GM21381 (cell line): ENCODE measurements around the gene RSPO3.

Source experiments
- ATAC-seq: cut with Tn5 transposase; IDR thresholded peaks from one replicate; pipeline ENCODE4 v1.9.1; 2021; ENCODE audit warnings: mild to moderate bottlenecking, moderate library complexity; ENCODE audit not compliant: unreplicated experiment

Gene RSPO3

GRCh38 chr6:127110712-127111111, 7.8 kb upstream of the RSPO3 start:
- no peak for ATAC-seq

- ATAC-seq, result no peak
Measured at GRCh38 chr6:127111526-127111925, 6.9 kb upstream of the RSPO3 start.

GRCh38 chr6:127114214-127114760, 4.2 kb upstream of the RSPO3 start:
- ATAC-seq, result no peak

GRCh38 chr6:127115084-127115655, 3.3 kb upstream of the RSPO3 start:
- ATAC-seq, result no peak

GRCh38 chr6:127115746-127116145, 2.7 kb upstream of the RSPO3 start:
- ATAC-seq, result no peak

GRCh38 chr6:127117979-127118297, 533 bp upstream of the RSPO3 start:
- ATAC-seq, result no peak

- ATAC-seq, result peak; percentile 46
Measured at GRCh38 chr6:127119102-127120022, 891 bp downstream of the RSPO3 start.

- ATAC-seq, result no peak
Measured at GRCh38 chr6:127120023-127120786, 1.7 kb downstream of the RSPO3 start.

- ATAC-seq, result peak; percentile 87
Measured at GRCh38 chr6:127120787-127121636, 2.5 kb downstream of the RSPO3 start.

- no peak for ATAC-seq
Measured at GRCh38 chr6:127121637-127121960, 3.1 kb downstream of the RSPO3 start.

GRCh38 chr6:127124172-127124571, 5.7 kb downstream of the RSPO3 start:
- no peak for ATAC-seq

GRCh38 chr6:127124680-127125079, 6.2 kb downstream of the RSPO3 start:
- no peak for ATAC-seq

- no peak for ATAC-seq
Measured at GRCh38 chr6:127128066-127128465, 9.6 kb downstream of the RSPO3 start.

- ATAC-seq, result no peak
Measured at GRCh38 chr6:127129251-127129650, 10.8 kb downstream of the RSPO3 start.

- ATAC-seq, result no peak
Measured at GRCh38 chr6:127131275-127131674, 12.8 kb downstream of the RSPO3 start.

GRCh38 chr6:127131772-127132376, 13.4 kb downstream of the RSPO3 start:
- no peak for ATAC-seq

- no peak for ATAC-seq
Measured at GRCh38 chr6:127134136-127134535, 15.7 kb downstream of the RSPO3 start.

GRCh38 chr6:127136786-127137185, 18.3 kb downstream of the RSPO3 start:
- ATAC-seq, result no peak

- no peak for ATAC-seq
Measured at GRCh38 chr6:127146932-127147331, 28.5 kb downstream of the RSPO3 start.

- no peak for ATAC-seq
Measured at GRCh38 chr6:127147534-127147933, 29.1 kb downstream of the RSPO3 start.
